Sciatic nerve (tissue), 2 donors: ENCODE measurements around the gene ALB. TPM values are rescaled to one million over a fixed set of nuclear protein-coding genes. Genes with fewer than 3 reads are reported as not detected.

Experiments
- ATAC-seq: fragments of 200-7000 bp; cut with Tn5 transposase; one replicate; pipeline ENCODE4 v1.9.1; 2020; ENCODE audit warnings: mild to moderate bottlenecking, moderate library complexity
- DNase-seq: peaks from one replicate; pipeline ENCODE4 v3.0.0-alpha.2; 2020; ENCODE audit warnings: low spot score
- intact Hi-C: fragments of 100-400 bp; cut with DNase I; formaldehyde crosslinking; loops from one replicate; pipeline ENCODE4 v1.14.2; 2022
- total RNA-seq: library from RNA; stranded (reverse); fragmentation: NEBNext Ultra II Directional; extraction: Animal tissue kit (Norgen Biotek cat#: 25700); gene quantifications from one replicate; pipeline ENCODE4 v1.2.1, GENCODE V29; 2021
- donor health status: DM: no; HTN: no; CAD: no.
- donor health status: DM: no; HTN: no; CAD: no.

The ALB gene
- total RNA-seq, 1 donor from 2014 or later, result 1.0 TPM

DNA sequence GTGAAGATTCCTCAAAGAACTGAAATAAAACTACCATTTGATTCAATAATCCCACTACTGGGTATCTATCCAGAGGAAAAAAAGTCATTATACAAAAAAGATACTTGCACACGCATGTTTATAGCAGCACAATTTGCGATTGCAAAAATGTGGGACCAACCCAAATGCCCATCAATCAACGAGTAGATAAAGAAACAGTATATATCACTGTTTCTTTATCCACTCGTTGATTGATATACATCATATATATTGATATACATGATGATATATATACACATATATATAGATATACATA lies 18.3 kb downstream of the ALB start:
- DNase-seq (no peak), ATAC-seq (no peak)
- intact Hi-C loops, result no loop called here

DNA sequence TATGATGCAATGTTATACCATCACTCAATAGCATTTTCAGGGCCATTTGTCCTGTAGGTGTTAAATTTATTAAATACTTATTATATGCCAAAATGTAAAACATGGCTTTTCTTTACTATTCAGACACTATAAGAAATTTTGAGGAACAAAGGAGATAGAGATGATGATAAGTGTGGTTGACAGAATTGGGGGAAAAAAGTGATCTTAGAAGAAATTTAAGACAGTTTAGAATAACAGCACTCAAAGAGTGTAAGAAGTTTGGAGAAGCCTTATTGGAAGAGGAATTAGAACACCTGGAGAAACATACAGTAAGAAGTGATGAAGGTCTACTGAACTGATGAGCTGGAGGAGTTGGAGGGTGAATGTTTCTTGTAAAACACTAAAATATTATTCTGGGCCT lies 19.1 kb downstream of the ALB start:
- DNase-seq (no peak), ATAC-seq (no peak)
- intact Hi-C loops, result no loop called here

DNA sequence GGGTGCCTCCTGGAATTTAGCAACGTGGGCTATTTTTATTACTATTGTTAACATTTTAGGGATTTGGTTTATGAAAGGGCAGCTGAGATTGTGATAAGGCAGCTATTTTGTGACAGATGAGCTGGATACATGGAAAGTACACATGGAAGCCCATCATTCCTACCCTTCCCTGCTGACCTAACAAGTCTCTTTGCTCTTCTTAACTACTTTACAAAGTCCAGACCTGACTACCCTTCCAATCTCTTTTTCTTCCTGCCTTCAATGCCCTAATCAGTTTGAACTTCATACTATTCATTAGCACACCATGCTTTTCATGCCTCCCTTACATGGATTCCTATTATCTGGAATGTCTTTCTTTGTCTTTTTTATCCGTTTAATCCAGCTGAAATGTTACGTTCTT lies 22.6 kb downstream of the ALB start:
- ATAC-seq, result no peak
- no peak for DNase-seq
- intact Hi-C loops, result no loop called here

DNA sequence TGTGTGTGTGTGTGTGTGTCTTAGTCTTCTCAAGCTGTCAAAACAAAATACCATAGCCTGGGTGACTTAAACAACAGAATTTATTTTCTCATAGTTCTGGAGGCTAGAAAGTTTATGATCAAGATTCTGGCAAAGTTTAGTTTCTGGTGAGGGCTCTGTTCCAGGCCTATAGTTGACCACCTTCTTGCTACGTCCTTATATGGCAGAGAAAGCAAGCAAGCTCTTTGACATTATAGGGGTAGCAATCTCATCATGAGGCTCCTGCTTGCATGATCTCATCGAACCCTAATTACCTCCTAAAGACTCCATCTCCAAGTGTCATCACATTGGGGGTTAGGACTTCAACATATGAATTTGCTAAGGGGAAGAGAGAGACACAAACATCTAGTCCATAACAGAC lies 25.0 kb downstream of the ALB start:
- intact Hi-C loops, result no loop called here
- ATAC-seq, result no peak

DNA sequence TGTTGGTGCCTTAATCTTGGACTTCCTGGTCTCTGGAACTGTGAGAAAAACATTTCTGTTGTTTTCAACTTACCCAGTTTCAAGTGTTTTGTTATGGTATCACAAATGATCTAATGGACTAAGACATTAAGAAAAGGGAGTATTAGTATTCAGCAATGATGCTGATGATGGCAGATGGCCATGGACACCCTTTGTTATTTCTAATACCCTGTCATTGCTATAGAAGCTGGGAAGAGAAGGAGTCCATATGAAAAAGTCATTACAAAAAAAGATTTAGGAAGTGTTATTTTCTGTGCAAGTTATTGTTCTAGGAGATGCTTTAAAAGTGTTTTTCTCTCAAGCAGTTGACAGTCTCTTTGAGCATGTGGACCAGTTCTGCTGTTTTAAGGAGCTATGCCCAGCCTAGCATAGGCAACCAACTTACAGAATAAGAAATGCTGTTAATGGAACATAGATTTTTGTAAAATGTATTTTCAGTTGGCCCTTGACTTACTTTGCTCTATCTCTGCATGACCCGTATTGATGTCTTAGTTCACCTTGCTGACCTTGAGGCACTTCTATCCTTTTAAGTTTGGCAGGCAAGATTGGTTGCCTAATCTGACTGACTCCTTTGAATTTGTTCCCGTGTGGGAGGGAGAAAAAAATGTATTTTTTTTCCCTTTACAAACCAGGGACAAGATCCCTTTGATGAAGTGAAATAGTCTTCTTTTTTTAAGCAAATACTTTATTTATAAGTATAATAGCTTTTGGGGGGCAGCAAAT lies 25.9 kb downstream of the ALB start:
- DNase-seq (no peak), ATAC-seq (no peak)
- intact Hi-C loops, result no loop called here

More for the DNA sequence above, 25.0 kb downstream of the ALB start:
- no peak for DNase-seq

DNA sequence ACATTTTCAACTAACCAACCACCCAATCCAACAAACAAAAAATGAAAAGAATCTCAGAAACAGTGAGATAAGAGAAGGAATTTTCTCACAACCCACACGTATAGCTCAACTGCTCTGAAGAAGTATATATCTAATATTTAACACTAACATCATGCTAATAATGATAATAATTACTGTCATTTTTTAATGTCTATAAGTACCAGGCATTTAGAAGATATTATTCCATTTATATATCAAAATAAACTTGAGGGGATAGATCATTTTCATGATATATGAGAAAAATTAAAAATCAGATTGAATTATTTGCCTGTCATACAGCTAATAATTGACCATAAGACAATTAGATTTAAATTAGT lies 27.7 kb downstream of the ALB start:
- intact Hi-C loops, result no loop called here
- DNase-seq (no peak), ATAC-seq (no peak)

DNA sequence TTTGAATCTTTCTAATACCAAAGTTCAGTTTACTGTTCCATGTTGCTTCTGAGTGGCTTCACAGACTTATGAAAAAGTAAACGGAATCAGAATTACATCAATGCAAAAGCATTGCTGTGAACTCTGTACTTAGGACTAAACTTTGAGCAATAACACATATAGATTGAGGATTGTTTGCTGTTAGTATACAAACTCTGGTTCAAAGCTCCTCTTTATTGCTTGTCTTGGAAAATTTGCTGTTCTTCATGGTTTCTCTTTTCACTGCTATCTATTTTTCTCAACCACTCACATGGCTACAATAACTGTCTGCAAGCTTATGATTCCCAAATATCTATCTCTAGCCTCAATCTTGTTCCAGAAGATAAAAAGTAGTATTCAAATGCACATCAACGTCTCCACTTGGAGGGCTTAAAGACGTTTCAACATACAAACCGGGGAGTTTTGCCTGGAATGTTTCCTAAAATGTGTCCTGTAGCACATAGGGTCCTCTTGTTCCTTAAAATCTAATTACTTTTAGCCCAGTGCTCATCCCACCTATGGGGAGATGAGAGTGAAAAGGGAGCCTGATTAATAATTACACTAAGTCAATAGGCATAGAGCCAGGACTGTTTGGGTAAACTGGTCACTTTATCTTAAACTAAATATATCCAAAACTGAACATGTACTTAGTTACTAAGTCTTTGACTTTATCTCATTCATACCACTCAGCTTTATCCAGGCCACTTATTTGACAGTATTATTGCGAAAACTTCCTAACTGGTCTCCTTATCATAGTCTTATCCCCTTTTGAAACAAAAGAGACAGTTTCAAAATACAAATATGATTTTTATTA lies 28.3 kb downstream of the ALB start:
- ATAC-seq (no peak), DNase-seq (no peak)
- intact Hi-C loops, result no loop called here

DNA sequence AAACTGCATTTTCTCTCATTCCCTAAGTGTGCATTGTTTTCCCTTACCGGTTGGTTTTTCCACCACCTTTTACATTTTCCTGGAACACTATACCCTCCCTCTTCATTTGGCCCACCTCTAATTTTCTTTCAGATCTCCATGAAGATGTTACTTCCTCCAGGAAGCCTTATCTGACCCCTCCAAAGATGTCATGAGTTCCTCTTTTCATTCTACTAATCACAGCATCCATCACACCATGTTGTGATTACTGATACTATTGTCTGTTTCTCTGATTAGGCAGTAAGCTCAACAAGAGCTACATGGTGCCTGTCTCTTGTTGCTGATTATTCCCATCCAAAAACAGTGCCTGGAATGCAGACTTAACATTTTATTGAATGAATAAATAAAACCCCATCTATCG lies 29.1 kb downstream of the ALB start:
- intact Hi-C loops, result no loop called here
- no peak for DNase-seq

DNA sequence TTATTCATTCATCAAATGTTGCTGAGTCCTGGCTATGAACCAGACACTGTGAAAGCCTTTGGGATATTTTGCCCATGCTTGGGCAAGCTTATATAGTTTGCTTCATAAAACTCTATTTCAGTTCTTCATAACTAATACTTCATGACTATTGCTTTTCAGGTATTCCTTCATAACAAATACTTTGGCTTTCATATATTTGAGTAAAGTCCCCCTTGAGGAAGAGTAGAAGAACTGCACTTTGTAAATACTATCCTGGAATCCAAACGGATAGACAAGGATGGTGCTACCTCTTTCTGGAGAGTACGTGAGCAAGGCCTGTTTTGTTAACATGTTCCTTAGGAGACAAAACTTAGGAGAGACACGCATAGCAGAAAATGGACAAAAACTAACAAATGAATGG lies 30.2 kb downstream of the ALB start:
- intact Hi-C loops, result no loop called here
- ATAC-seq, result no peak

More for the DNA sequence above, 29.1 kb downstream of the ALB start:
- no peak for ATAC-seq

DNA sequence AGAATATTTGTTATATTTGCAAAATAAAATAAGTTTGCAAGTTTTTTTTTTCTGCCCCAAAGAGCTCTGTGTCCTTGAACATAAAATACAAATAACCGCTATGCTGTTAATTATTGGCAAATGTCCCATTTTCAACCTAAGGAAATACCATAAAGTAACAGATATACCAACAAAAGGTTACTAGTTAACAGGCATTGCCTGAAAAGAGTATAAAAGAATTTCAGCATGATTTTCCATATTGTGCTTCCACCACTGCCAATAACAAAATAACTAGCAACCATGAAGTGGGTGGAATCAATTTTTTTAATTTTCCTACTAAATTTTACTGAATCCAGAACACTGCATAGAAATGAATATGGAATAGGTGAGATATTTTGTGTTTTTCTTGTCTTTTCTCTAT lies 31.9 kb downstream of the ALB start, which contains the start of gene AFP:
Gene AFP (plus strand): TSS at position 238 of the 400 bp plus-strand sequence. CDS start 42 bp downstream, at position 280.
- ATAC-seq (no peak), DNase-seq (no peak)
- intact Hi-C loops, result no loop called here

More for the DNA sequence above, 30.2 kb downstream of the ALB start:
- no peak for DNase-seq

DNA sequence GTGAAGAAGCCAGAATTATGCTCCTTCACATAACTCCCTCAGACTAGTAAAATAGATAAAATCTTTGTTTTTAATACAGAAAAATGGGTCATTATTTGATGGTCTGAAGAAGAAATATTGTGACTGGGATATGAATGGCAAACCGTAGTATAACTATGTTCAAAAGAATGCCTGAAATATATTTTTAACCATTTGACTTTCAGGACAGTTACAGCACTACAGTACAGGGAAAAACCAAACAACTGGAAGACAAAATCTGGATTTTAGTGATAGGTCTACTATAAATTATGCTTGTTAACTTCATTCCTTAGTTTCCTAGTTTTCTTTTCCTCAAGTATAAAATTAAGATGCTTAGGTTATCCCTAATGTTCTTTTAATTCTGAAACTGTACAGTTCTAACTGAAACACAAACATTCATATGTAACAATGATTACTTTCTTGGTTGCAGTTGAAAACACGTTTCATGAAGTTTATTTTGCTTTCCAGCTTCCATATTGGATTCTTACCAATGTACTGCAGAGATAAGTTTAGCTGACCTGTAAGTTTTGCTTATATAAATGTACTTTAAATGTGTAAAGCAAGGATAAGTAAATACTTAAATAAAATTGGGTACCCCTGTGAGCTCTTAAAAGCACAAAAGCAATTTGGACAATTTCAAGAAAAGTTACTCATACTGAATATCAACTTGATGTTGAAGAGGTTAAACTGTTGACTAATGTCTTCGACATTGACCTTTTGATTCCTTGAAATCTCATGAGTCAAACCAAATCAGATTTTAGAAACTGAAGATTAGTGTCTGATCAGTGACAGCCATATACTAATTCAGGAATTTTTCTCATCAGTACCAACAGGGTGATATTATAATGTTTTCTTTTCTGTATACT lies 32.8 kb downstream of the ALB start:
- ATAC-seq (no peak), DNase-seq (no peak)
- intact Hi-C loops, result no loop called here

DNA sequence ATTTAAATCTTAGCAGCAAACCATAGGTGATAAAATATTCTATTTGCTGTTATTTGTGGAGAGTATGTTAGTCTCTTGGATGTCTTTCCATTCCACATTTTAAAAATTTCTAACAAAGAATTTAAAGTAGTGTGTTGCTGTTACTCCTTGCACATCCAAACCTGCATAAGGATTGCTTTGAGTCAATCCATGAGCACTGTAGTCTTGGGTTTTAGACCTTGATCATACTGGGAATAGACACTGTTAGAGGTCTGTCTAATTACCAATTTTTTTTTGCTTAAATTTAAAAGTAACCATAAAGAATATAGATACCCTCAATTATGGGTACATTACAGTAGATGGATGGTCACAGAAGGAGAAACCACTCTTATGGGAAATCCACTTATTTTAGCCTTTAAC lies 33.5 kb downstream of the ALB start:
- intact Hi-C loops, result no loop called here
- DNase-seq, result no peak

DNA sequence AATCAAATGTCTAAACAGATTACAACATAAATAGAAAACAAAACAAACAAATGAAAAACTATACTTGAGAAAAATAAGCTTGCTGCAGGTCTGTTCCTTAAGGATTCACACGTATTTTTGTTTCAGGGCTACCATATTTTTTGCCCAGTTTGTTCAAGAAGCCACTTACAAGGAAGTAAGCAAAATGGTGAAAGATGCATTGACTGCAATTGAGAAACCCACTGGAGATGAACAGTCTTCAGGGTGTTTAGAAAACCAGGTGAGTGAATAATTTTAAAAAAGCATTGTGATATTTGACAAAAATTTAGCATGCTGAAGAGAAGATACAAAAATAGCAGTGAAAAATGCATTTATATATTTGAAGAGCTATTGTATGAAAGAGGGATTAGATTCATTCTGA lies 34.0 kb downstream of the ALB start:
- intact Hi-C loops, result no loop called here
- DNase-seq, result no peak
- ATAC-seq, result no peak

More for the DNA sequence above, 33.5 kb downstream of the ALB start:
- ATAC-seq, result no peak

DNA sequence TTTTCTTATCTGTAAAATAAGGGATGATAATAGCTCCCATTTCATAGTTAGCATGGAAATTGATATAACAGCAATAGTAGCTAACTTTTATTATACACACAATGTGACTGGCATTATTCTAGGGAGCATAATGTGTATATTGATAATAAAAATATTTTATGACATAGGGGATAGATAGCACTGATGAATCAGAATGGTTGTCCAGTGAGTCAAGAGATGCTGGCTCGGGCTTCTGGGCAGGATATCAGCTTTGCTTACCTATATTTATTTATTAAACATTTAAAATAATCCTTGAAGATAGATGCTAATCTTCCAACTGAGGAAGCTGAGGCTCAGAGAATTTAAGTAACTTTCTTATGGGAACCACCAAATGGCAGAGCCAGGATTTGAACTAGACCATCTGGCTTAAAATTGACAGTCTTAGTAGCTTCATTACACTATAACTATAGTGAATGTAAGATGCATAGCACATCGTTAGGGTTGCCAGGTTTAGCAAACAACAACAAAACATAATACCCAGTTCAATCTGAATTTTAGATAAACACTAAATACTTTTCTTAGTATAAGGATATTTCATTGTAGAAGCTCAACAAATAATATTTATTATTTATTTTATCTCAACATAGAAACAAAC lies 34.6 kb downstream of the ALB start:
- intact Hi-C loops, result no loop called here
- no peak for ATAC-seq
- no peak for DNase-seq

DNA sequence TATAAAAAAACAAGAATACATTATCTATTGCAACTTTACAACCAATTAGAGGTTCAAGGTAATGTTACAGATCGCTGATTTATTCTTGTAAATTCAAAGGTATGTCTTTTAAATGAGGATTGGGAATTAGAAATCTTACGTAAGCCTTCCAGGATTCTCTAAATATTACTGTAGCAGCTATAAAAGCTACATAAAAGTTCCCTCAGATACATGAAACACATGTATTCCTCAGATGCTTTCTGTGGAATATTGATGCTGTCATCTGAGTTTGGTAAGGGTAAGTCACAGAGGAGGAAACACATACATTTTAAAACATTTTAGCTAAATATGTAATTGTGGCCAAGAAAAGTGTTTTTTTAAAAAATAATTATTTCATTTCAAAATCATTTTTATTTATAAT lies 35.4 kb downstream of the ALB start:
- DNase-seq (no peak), ATAC-seq (no peak)
- intact Hi-C loops, result no loop called here

DNA sequence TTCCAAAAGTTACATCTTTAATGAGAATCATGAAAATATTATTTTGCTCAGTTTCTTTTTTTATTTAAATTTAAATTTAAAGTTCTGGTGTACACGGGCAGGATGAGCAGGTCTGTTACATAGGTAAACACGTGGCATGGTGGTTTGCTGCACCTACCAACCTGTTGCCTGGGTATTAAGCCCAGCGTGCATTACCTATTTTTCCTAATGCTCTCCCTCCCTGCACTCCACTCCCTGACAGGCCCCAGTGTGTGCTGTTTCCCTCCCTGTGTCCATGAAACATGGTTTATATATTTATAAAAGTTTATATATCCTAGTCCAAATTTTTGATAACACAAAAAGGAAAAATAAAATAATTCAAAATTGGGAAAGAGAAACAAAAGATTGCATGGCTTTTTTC lies 35.9 kb downstream of the ALB start:
- ATAC-seq (no peak), DNase-seq (no peak)
- intact Hi-C loops, result no loop called here

DNA sequence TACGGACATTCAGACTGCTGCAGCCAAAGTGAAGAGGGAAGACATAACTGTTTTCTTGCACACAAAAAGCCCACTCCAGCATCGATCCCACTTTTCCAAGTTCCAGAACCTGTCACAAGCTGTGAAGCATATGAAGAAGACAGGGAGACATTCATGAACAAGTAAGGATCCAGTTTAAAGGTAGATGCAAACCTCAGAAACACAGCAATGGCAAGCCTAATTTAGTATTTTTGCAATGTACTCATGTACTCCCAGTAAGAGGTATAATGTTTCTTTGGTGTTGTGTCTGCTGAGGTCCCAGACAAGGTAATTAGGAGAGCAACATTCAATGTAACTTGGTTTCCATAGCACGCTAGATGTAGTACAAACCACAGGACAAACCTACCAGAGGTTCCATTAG lies 36.6 kb downstream of the ALB start:
- intact Hi-C loops, result no loop called here
- ATAC-seq, result no peak

DNA sequence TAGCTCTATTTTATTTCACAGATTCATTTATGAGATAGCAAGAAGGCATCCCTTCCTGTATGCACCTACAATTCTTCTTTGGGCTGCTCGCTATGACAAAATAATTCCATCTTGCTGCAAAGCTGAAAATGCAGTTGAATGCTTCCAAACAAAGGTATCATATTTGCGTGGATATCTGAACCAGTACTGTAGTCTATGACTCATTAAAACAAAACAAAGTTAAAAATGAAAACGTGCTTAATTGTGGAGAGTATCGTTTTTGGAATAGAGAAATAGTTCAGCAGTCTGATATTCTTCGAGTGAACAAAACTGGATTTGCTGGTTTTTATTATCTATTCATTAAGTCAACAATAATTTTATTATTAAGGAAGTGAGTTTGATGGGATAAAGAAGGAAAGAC lies 38.2 kb downstream of the ALB start:
- no peak for ATAC-seq
- DNase-seq, result no peak
- intact Hi-C loops, result no loop called here

More for the DNA sequence above, 36.6 kb downstream of the ALB start:
- DNase-seq, result no peak

DNA sequence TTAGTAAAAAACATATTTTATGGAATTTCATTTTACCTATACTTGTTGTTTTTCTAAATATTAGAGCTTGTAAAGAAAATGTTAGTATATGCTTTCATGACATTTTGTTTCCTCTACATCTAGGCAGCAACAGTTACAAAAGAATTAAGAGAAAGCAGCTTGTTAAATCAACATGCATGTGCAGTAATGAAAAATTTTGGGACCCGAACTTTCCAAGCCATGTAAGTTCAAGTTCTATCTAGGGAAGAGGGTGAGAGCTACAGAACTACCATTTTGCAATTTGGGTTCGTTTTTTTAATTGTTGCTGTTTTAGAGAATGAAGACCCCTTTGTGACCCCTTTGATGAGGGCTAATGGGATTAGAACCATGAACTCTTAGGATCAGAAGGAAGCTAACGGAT lies 39.1 kb downstream of the ALB start:
- no peak for DNase-seq
- no peak for ATAC-seq
- intact Hi-C loops, result no loop called here
